AG08395 (cell line): ENCODE data around the gene AFAP1L2.

Experiments
- DNase-seq: peaks from one replicate; pipeline ENCODE4 v3.0.0; 2012; ENCODE audit warnings: mixed read lengths, low spot score

AFAP1L2 gene

GRCh38 chr10:114388275-114388674 lies 16.0 kb downstream of the AFAP1L2 start:
- no peak for DNase-seq

- DNase-seq = no peak
These were observed 16.5 kb downstream of the AFAP1L2 start for GRCh38 chr10:114387784-114388183.

- no peak for DNase-seq
These were observed 17.9 kb downstream of the AFAP1L2 start for GRCh38 chr10:114386452-114386851.

- no peak for DNase-seq
These were observed 18.7 kb downstream of the AFAP1L2 start for GRCh38 chr10:114385557-114385956.

- no peak for DNase-seq
These were observed 19.7 kb downstream of the AFAP1L2 start for GRCh38 chr10:114384601-114385000.

- DNase-seq = no peak
These were observed 20.1 kb downstream of the AFAP1L2 start for GRCh38 chr10:114384181-114384580.

- DNase-seq = no peak
These were observed 23.5 kb downstream of the AFAP1L2 start for GRCh38 chr10:114380797-114381196.

GRCh38 chr10:114380060-114380459 lies 24.2 kb downstream of the AFAP1L2 start:
- DNase-seq = no peak

- no peak for DNase-seq
These were observed 24.7 kb downstream of the AFAP1L2 start for GRCh38 chr10:114379631-114380041.

GRCh38 chr10:114376523-114376922 lies 27.8 kb downstream of the AFAP1L2 start:
- no peak for DNase-seq

GRCh38 chr10:114375047-114375446 lies 29.3 kb downstream of the AFAP1L2 start:
- no peak for DNase-seq

- no peak for DNase-seq
These were observed 30.1 kb downstream of the AFAP1L2 start for GRCh38 chr10:114374053-114374791.

- no peak for DNase-seq
These were observed 30.7 kb downstream of the AFAP1L2 start for GRCh38 chr10:114373631-114374030.

GRCh38 chr10:114372995-114373394 lies 31.3 kb downstream of the AFAP1L2 start:
- no peak for DNase-seq

- DNase-seq = no peak
These were observed 32.1 kb downstream of the AFAP1L2 start for GRCh38 chr10:114372179-114372578.

- no peak for DNase-seq
These were observed 33.3 kb downstream of the AFAP1L2 start for GRCh38 chr10:114370966-114371365.

GRCh38 chr10:114370199-114370598 lies 34.1 kb downstream of the AFAP1L2 start:
- DNase-seq = no peak

GRCh38 chr10:114368057-114368391 lies 36.3 kb downstream of the AFAP1L2 start:
- no peak for DNase-seq

- no peak for DNase-seq
These were observed 36.8 kb downstream of the AFAP1L2 start for GRCh38 chr10:114367351-114368056.

- no peak for DNase-seq
These were observed 39.6 kb downstream of the AFAP1L2 start for GRCh38 chr10:114364726-114365125.

- DNase-seq = no peak
These were observed 40.4 kb downstream of the AFAP1L2 start for GRCh38 chr10:114363745-114364454.

GRCh38 chr10:114362826-114363355 lies 41.4 kb downstream of the AFAP1L2 start:
- DNase-seq = no peak

- no peak for DNase-seq
These were observed 44.4 kb downstream of the AFAP1L2 start for GRCh38 chr10:114359953-114360345.
